GM19193 (cell line): Measurements from ENCODE around the gene RIPOR3.
A peak's percentile ranks its signal among the peaks of the same experiment; 100 is the strongest.

Experiments
- POLR2A ChIP-seq: IDR thresholded peaks from 4 replicates; pipeline ENCODE4 v1.6.1; 2011; ENCODE audit not compliant: insufficient read depth, insufficient read length; ENCODE audit errors: extremely low read depth

The RIPOR3 gene

GRCh38 chr20:50577175-50578018 is 113.9 kb downstream of the RIPOR3 start:
- TF ChIP-seq POLR2A, result no peak

DNA sequence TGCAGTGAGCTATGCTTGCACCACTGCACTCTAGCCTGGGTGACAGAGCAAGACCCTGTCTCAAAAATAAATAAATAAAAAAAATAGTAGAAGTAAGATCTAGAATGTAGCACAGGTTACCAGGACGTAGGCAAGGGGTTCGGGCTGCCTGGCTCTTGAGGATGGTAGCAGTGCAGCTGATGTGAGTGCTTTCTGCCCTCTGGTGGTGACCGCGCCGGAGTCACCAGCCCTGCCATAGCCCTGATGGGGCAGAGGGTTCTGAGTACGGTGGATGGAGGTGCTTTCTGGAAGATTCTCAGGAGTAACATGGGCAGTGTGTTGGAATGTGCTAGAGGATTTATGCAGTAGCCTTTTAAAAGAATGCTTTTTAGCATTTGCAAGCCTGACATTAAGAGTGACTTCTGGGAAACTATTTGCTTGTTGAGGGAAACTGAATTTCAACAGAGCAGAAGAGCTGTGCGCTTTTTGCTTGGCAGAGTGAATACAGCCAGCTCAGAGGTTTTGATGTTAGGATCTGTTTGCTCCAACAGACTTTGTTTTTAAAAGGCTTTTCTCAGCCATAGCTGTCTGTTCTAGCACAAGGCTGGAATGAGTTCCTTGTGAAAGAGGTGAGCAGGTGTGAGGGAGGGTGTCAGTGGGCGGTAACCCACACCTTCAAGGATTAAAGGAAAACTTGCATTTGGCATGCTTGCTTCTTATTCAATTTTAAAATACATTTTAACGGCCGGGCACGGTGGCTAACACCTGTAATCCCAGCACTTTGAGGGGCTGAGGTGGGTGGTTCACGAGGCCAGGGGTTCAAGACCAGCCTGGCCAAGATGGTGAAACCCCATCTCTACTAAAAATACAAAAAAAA is 115.2 kb downstream of the RIPOR3 start:
- TF ChIP-seq POLR2A, result no peak

DNA sequence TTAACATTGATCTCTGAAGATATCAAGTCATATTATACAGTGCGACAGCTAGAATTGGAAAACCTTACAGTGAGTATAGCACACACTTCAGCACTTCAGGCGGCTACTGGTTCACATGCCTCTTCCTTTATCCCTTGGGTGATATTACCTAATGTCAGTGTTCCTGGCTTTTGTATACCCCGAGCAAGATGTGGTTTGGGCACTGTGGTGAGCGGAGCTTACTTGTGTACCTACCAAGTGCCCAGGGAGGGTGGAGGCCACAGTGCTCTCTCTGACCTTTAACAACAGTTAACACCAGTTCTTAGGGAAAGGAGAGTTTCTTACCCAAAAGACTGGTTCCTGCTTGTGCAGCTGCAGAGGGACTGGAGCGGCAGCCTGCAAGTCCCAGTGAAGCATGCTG is 116.8 kb downstream of the RIPOR3 start:
- no peak for TF ChIP-seq POLR2A

GRCh38 chr20:50574108-50574507 is 117.2 kb downstream of the RIPOR3 start:
- no peak for TF ChIP-seq POLR2A

GRCh38 chr20:50572938-50573777 is 118.2 kb downstream of the RIPOR3 start:
- no peak for TF ChIP-seq POLR2A

- TF ChIP-seq POLR2A, result no peak
These were observed 119.9 kb downstream of the RIPOR3 start for GRCh38 chr20:50571466-50571865.

DNA sequence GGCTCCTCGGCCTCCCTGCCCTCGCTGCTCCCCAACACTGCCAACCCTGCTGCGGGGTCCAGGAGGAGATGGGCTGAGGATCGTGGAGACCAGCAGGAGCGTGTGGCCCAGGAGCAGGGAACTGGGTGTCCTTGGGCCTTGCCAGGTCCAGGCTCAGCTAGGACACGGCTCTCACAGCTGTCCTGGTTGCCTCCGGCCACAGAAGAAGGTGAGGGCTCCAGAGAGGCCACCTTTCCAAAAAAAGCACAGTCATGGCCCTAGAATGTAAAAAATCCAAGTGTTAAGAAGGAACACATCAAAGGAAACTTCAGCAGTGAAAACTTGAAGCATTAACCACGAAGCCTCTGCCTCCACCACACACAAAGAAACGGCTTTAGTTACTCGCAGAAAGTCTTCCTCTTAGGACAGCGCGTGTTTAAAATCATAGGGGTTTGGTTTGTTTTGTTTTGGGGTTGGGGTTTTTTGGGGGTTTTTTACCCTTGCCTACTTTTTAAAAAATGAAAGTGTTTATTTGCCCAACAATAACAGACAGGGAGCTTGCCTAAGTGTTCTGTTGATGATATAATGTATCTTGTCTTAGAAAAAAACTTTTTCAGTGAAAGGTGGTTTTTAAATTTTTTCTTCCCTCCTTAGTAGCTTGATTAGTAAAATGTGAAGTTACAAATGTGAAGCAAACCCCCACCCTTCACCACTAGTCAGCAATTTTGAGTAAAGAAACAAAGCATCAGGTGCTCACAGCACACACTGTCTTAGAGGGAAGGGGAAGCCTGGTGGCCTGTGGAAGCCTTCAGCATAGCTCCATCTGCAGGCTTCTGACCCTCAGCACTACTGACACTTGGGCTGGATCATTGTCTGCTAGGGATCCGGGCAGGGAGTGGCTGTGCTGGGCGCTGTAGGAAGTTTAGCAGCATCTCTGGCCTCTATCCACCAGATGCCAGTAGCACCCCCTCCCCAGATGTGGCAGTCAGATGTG is 121.2 kb downstream of the RIPOR3 start:
- no peak for TF ChIP-seq POLR2A

GRCh38 chr20:50568549-50568942 is 122.8 kb downstream of the RIPOR3 start:
- no peak for TF ChIP-seq POLR2A

- no peak for TF ChIP-seq POLR2A
These were observed 123.3 kb downstream of the RIPOR3 start for GRCh38 chr20:50567860-50568548.

GRCh38 chr20:50565871-50566270 is 125.5 kb downstream of the RIPOR3 start:
- peak; percentile 19 for TF ChIP-seq POLR2A

- no peak for TF ChIP-seq POLR2A
These were observed 126.0 kb downstream of the RIPOR3 start for GRCh38 chr20:50565383-50565782.

GRCh38 chr20:50563133-50563944 is 128.0 kb downstream of the RIPOR3 start:
- no peak for TF ChIP-seq POLR2A

- TF ChIP-seq POLR2A, result no peak
These were observed 129.1 kb downstream of the RIPOR3 start for GRCh38 chr20:50562262-50562701.
